H1 (cell line): ENCODE results near the gene NLRP6. TPM values are rescaled to one million over a fixed set of nuclear protein-coding genes. Genes with fewer than 3 reads are reported as not detected.
"Not testable (repeated sequence)": the region's sequence is repeated elsewhere in the genome, so short reads cannot be mapped to it uniquely, and the experiment has no call there.

Experiments used
- CTCF ChIA-PET: fragments of 300-600 bp; sonication (Branson Sonifier 250); formaldehyde crosslinking; loops from one replicate; lab custom pipeline; 2021; ENCODE audit not compliant: partially characterized antibody; lab: Charles Lee
- POLR2A ChIA-PET: fragments of 300-600 bp; sonication (Branson Sonifier 250); formaldehyde crosslinking; loops from one replicate; lab custom pipeline; 2021; ENCODE audit warnings: inconsistent platforms; ENCODE audit not compliant: partially characterized antibody; lab: Charles Lee
- DNase-seq, 2 experiments: peaks; one replicate each; pipeline versions ENCODE4 v3.0.0 to v3.0.0-alpha.2; 2010 to 2022; ENCODE audit warnings: low spot score in 2 of 2, low read depth in 1 of 2, mixed read lengths in 1 of 2
- FAIRE-seq: peaks from 2 replicates; lab custom pipeline; 2011; peaks lifted over from hg19 to GRCh38; lab: Jason Lieb, UNC
- H2AFZ ChIP-seq: 2 replicates; pipeline ENCODE4 v1.8.1; 2012; ENCODE audit warnings: low read length, inconsistent platforms
- H2AK5ac ChIP-seq: 2 replicates; pipeline ENCODE4 v1.6.1; 2013; ENCODE audit warnings: low read depth, low read length
- H2BK120ac ChIP-seq: replicated peaks from 2 replicates; pipeline ENCODE3; 2013; ENCODE audit warnings: low read depth, low read length, inconsistent platforms
- H2BK12ac ChIP-seq: 2 replicates; pipeline ENCODE4 v1.6.1; 2013; ENCODE audit warnings: low read depth, low read length
- H2BK15ac ChIP-seq: 2 replicates; pipeline ENCODE4 v1.6.1; 2013; ENCODE audit warnings: low read length
- H2BK20ac ChIP-seq: 2 replicates; pipeline ENCODE4 v1.6.1; 2013; ENCODE audit warnings: low read length
- H2BK5ac ChIP-seq: 2 replicates; pipeline ENCODE4 v1.6.1; 2013; ENCODE audit warnings: low read depth, low read length
- H3K14ac ChIP-seq: 2 replicates; pipeline ENCODE4 v1.6.1; 2013; ENCODE audit warnings: inconsistent platforms; ENCODE audit not compliant: insufficient read length
- H3K18ac ChIP-seq: 2 replicates; pipeline ENCODE4 v1.6.1; 2013; ENCODE audit warnings: low read length; ENCODE audit errors: extremely low read depth
- H3K23ac ChIP-seq: 2 replicates; pipeline ENCODE4 v1.6.1; 2013; ENCODE audit warnings: inconsistent platforms; ENCODE audit not compliant: insufficient read length
- H3K23me2 ChIP-seq: 2 replicates; pipeline ENCODE4 v1.6.1; 2013; ENCODE audit warnings: low read depth, low read length
- H3K27ac ChIP-seq: 2 replicates; pipeline ENCODE4 v1.6.1; 2011; ENCODE audit warnings: low read depth, low read length, inconsistent platforms
- H3K27me3 ChIP-seq, 4 experiments: replicated peaks in 1 of 4; 1 replicate in 1 of 4; 2 replicates in 3 of 4; pipeline versions ENCODE4 v1.6.1 to v1.8.1; 2011 to 2013; ENCODE audit warnings: low read length in 3 of 4, mild to moderate bottlenecking in 3 of 4, inconsistent platforms in 2 of 4, mixed read lengths in 2 of 4, moderate library complexity in 1 of 4; ENCODE audit not compliant: control insufficient read depth in 3 of 4, insufficient read depth in 3 of 4; ENCODE audit errors: extremely low read depth in 1 of 4
- H3K36me3 ChIP-seq, 4 experiments: 2 replicates each; pipeline versions ENCODE4 v1.6.1 to v1.8.1; 2011 to 2013; ENCODE audit warnings: mild to moderate bottlenecking in 4 of 4, low read length in 3 of 4, moderate library complexity in 2 of 4, control low read depth in 1 of 4, inconsistent platforms in 1 of 4; ENCODE audit not compliant: insufficient read depth in 4 of 4, control insufficient read depth in 2 of 4
- H3K4ac ChIP-seq: replicated peaks from 2 replicates; pipeline ENCODE3; 2013; ENCODE audit warnings: low read length, low read depth, mixed read lengths, inconsistent platforms; ENCODE audit not compliant: insufficient read length
- H3K4me1 ChIP-seq, 4 experiments: replicated peaks in 1 of 4; 1 replicate in 1 of 4; 2 replicates in 3 of 4; pipeline versions ENCODE4 v1.6.1 to v1.8.1; 2011 to 2013; ENCODE audit warnings: low read length in 3 of 4, inconsistent platforms in 2 of 4, mixed read lengths in 1 of 4; ENCODE audit not compliant: insufficient read depth in 4 of 4, control insufficient read depth in 3 of 4
- H3K4me2 ChIP-seq, 2 experiments: 2 replicates each; pipeline versions ENCODE4 v1.6.1 to v1.8.1; 2011 to 2013; ENCODE audit warnings: low read depth in 2 of 2, low read length in 2 of 2, control low read depth in 1 of 2, inconsistent platforms in 1 of 2, mild to moderate bottlenecking in 1 of 2; ENCODE audit not compliant: insufficient read depth in 1 of 2
- H3K4me3 ChIP-seq, 4 experiments: fragments of 200-600, 300-600 bp in 1 of 4; sonication (generic), shearing (Covaris generic), sonication (Bioruptor Twin) in 1 of 4; 2 replicates each; pipeline versions ENCODE4 v1.5.1 to v1.8.1; 2011 to 2016; ENCODE audit warnings: low read length in 4 of 4, low read depth in 3 of 4, control low read depth in 2 of 4, inconsistent platforms in 2 of 4, mild to moderate bottlenecking in 2 of 4, mixed read lengths in 1 of 4, moderate library complexity in 1 of 4; ENCODE audit not compliant: insufficient read depth in 2 of 4; ENCODE audit errors: extremely low read depth in 1 of 4
- H3K56ac ChIP-seq: replicated peaks from 2 replicates; pipeline ENCODE3; 2013; ENCODE audit warnings: low read depth, mild to moderate bottlenecking, mixed read lengths, low read length, inconsistent platforms; ENCODE audit not compliant: insufficient read length
- H3K79me1 ChIP-seq: 2 replicates; pipeline ENCODE4 v1.6.1; 2013; ENCODE audit warnings: low read depth, low read length, control low read depth
- H3K79me2 ChIP-seq, 2 experiments: 2 replicates each; pipeline versions ENCODE4 v1.6.1 to v1.8.1; 2012 to 2013; ENCODE audit warnings: low read length in 2 of 2, mild to moderate bottlenecking in 2 of 2, inconsistent platforms in 1 of 2; ENCODE audit not compliant: insufficient read depth in 2 of 2, control insufficient read depth in 1 of 2
- H3K9ac ChIP-seq, 4 experiments: replicated peaks in 1 of 4; 1 replicate in 1 of 4; 2 replicates in 3 of 4; pipeline versions ENCODE4 v1.6.1 to v1.8.1; 2011 to 2013; ENCODE audit warnings: low read depth in 3 of 4, low read length in 3 of 4, control low read depth in 2 of 4, mild to moderate bottlenecking in 2 of 4, moderate library complexity in 2 of 4, inconsistent platforms in 1 of 4; ENCODE audit errors: extremely low read depth in 1 of 4
- H3K9me3 ChIP-seq, 2 experiments: 2 replicates each; pipeline versions ENCODE4 v1.6.1 to v1.8.1; 2012 to 2013; ENCODE audit warnings: mild to moderate bottlenecking in 2 of 2, moderate library complexity in 2 of 2, control low read depth in 1 of 2, inconsistent platforms in 1 of 2, low read depth in 1 of 2, low read length in 1 of 2, mixed read lengths in 1 of 2; ENCODE audit not compliant: insufficient read depth in 2 of 2
- H4K20me1 ChIP-seq, 2 experiments: replicated peaks in 1 of 2; 2 replicates each; pipeline versions ENCODE3 to v1.8.1; 2011 to 2013; ENCODE audit warnings: inconsistent platforms in 2 of 2, low read length in 2 of 2, mild to moderate bottlenecking in 1 of 2; ENCODE audit not compliant: insufficient read depth in 2 of 2, control insufficient read depth in 1 of 2
- H4K5ac ChIP-seq: 2 replicates; pipeline ENCODE4 v1.6.1; 2013; ENCODE audit warnings: low read length, low read depth, mixed read lengths, inconsistent platforms; ENCODE audit not compliant: insufficient read length
- H4K8ac ChIP-seq: 2 replicates; pipeline ENCODE4 v1.8.0; 2013; ENCODE audit warnings: mild to moderate bottlenecking, moderate library complexity, low read length, inconsistent platforms; ENCODE audit not compliant: insufficient read depth; ENCODE audit errors: extremely low read depth
- H4K91ac ChIP-seq: replicated peaks from 2 replicates; pipeline ENCODE3; 2013; ENCODE audit warnings: low read length, mixed read lengths, inconsistent platforms; ENCODE audit not compliant: insufficient read length
- WGBS, 2 experiments: shearing (Covaris generic) in 1 of 2; methylation state at CpG; one replicate each; pipeline versions ENCODE4 v1.1.6 to v1.1.7; 2013 to 2015; ENCODE audit warnings: low lambda C conversion rate in 2 of 2, mixed read lengths in 2 of 2, inconsistent platforms in 1 of 2, low coverage in 1 of 2, missing lambda C conversion rate in 1 of 2; ENCODE audit not compliant: insufficient replicate concordance in 2 of 2, insufficient coverage in 1 of 2, insufficient read length in 1 of 2; ENCODE audit errors: extremely low coverage in 1 of 2, missing lambda C conversion rate in 1 of 2; 5-methylcytosine and 5-hydroxymethylcytosine counted together
- polyA plus RNA-seq, 7 experiments: library from polyadenylated mRNA; depleted of rRNA in 3 of 7; stranded (reverse) in 5 of 7; unstranded in 2 of 7; fragments of >200 nt in 5 of 7; fragments of 200-250 nt in 2 of 7; gene quantifications; 1 replicate in 5 of 7; 2 replicates in 1 of 7; 4 replicates in 1 of 7; pipeline versions ENCODE4 v1.2.1 to v1.2.3, GENCODE V29; 2011 to 2013; ENCODE audit warnings: missing spikeins in 2 of 7, mixed read lengths in 2 of 7
- total RNA-seq: library from RNA; stranded (reverse); fragmentation: NEBNext Ultra II Directional; extraction: Animal tissue kit (Norgen Biotek cat#: 25700); gene quantifications from 2 replicates; pipeline ENCODE4 v1.2.1, GENCODE V29; 2021

The NLRP6 gene
- total and polyA plus RNA-seq, 2 of the 8 experiments (the other 6 are each of a cell fraction or from before 2014, with no cell fraction given), result not detected

- H4K8ac ChIP-seq, H2BK120ac ChIP-seq, DNase-seq, H3K27ac ChIP-seq, H4K91ac ChIP-seq, H3K4me1 ChIP-seq, H4K5ac ChIP-seq, H2AK5ac ChIP-seq, H4K20me1 ChIP-seq, H3K4ac ChIP-seq, H3K9ac ChIP-seq, H2BK5ac ChIP-seq, H3K23ac ChIP-seq, H2BK12ac ChIP-seq, H2AFZ ChIP-seq, H3K18ac ChIP-seq, H3K14ac ChIP-seq, H3K9me3 ChIP-seq, H3K56ac ChIP-seq, H3K4me2 ChIP-seq, H2BK15ac ChIP-seq, H3K79me1 ChIP-seq, FAIRE-seq, H2BK20ac ChIP-seq, H3K27me3 ChIP-seq: not testable (repeated sequence)
- Histone ChIP-seq H3K4me3 (peak overlapping the region in 1 of 4 experiments; percentile 98; a peak in 2 of 8 replicates), H3K23me2 (peaks cover 14% of the 10 kb centered on the region), H3K79me2 (peaks cover 9 to 27% of the 10 kb centered on the region in 2 experiments), H3K36me3 (peaks cover 0 to 14% (median 7%) of the 10 kb centered on the region in 4 experiments; a peak in 4 of 8 replicates)
- CTCF ChIA-PET, result interaction anchor here (0.5 to 8.7 kb wide), 7 partner anchors 15 to 133 kb away, joined by 3 to 88 read pairs (median 7); no protein-coding TSS in a partner anchor
- WGBS, 2 experiments, result 90% methylated on average over 7 of the region's 7 CpGs; no CpG with 5 or more reads in 1 of the 2 experiments
- POLR2A ChIA-PET, result interaction anchor here (1.7 kb wide), 2 partner anchors 11 to 16 kb away, joined by 4 to 5 read pairs; no protein-coding TSS in a partner anchor
Measured at GRCh38 chr11:238346-238745, 39.9 kb upstream of the NLRP6 start.
